NT2/D1 (cell line): ENCODE results near the gene ZNF8.

ENCODE experiments used
- DNase-seq: peaks from one replicate; pipeline ENCODE4 v3.0.0-alpha.2; 2011; ENCODE audit warnings: low read depth, low spot score
- H3K27me3 ChIP-seq: 2 replicates; pipeline ENCODE4 v1.6.0; 2011; ENCODE audit warnings: mild to moderate bottlenecking; ENCODE audit not compliant: insufficient read length, insufficient read depth
- H3K36me3 ChIP-seq: 2 replicates; pipeline ENCODE4 v1.6.1; 2011; ENCODE audit warnings: mild to moderate bottlenecking, low read length, mixed read lengths; ENCODE audit not compliant: insufficient read depth, insufficient read length
- H3K4me1 ChIP-seq: 2 replicates; pipeline ENCODE4 v1.5.1; 2011; ENCODE audit not compliant: insufficient read depth, insufficient read length
- H3K4me3 ChIP-seq: 2 replicates; pipeline ENCODE4 v1.5.1; 2011; ENCODE audit warnings: low read depth; ENCODE audit not compliant: insufficient read length
- H3K9ac ChIP-seq: 2 replicates; pipeline ENCODE4 v1.6.0; 2011; ENCODE audit warnings: low read depth; ENCODE audit not compliant: insufficient read length
- H3K9me3 ChIP-seq: 2 replicates; pipeline ENCODE4 v1.5.1; 2011; ENCODE audit warnings: mild to moderate bottlenecking, low read length; ENCODE audit not compliant: insufficient read depth
- SUZ12 ChIP-seq: IDR thresholded peaks from 2 replicates; pipeline ENCODE4 v1.6.1; 2011; ENCODE audit not compliant: insufficient read length, insufficient read depth; ENCODE audit errors: extremely low read depth
- YY1 ChIP-seq: IDR thresholded peaks from 2 replicates; pipeline ENCODE4 v1.6.1; 2011; ENCODE audit not compliant: insufficient read length, insufficient read depth
- ZNF274 ChIP-seq: IDR thresholded peaks from 2 replicates; pipeline ENCODE4 v1.6.1; 2011; ENCODE audit warnings: mild to moderate bottlenecking, low read depth, low read length

ZNF8 gene

GRCh38 chr19:58277197-58277596 lies 1.6 kb upstream of the ZNF8 start:
- Histone ChIP-seq H3K27me3 (no peaks in the 10 kb centered on the region), H3K9ac (no peak overlapping the region), H3K4me1 (no peaks in the 10 kb centered on the region), H3K4me3 (no peak overlapping the region), H3K9me3 (0 out of 2 replicates have a peak, but pooled peaks cover 5% of the 10 kb centered on the region), H3K36me3 (peaks cover 36% of the 10 kb centered on the region)
- DNase-seq = no peak
- no peak for TF ChIP-seq YY1
- TF ChIP-seq ZNF274 = no peak
- TF ChIP-seq SUZ12 = no peak

DNA sequence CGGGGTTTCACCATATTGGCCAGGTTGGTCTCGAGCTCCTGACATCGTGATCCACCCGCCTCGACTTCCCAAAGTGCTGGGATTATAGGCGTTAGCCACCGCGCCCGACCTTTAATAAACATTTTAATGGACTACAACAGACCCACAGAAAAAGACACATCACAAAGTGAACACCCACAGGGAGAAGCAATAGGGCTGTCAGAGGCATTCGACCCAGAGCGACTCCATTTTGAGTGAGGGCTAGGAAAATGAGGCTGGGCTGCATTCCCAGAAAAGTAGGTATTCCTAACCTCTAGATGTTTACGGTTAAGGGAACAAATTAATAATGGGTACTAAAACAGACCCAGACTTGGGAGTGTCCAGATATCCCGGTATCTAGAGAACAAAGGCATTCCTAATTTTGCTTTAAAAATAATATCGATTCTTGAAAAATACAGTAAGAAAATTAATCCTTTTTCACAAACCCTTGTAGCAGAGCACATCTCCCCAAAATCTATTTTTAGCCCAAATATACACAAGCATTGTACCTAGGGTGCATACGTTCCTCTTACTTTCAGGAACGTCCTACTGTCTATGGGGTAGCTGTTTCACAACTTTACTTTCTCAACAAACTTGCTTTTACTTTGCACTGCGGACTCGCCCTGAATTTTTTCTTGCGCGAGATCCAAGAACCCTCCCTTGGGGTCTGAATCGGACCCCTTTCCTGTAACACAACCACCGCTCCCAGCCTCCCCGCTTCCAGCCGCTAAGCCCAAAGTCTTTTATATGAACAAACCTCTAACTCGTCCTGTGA lies 811 bp upstream of the ZNF8 start:
- H3K36me3 ChIP-seq = peaks cover 38% of the 10 kb centered on the region
- no peaks in the 10 kb centered on the region for H3K27me3 ChIP-seq
- TF ChIP-seq YY1 (no peak), ZNF274 (no peak), SUZ12 (no peak)
- H3K9ac ChIP-seq = peak overlapping the region; percentile 87
- peak overlapping the region; percentile 89 for H3K4me3 ChIP-seq
- H3K4me1 ChIP-seq = no peaks in the 10 kb centered on the region
- no peak for DNase-seq
- 0 out of 2 replicates have a peak, but pooled peaks cover 5% of the 10 kb centered on the region for H3K9me3 ChIP-seq

GRCh38 chr19:58279042-58279924 lies 528 bp downstream of the ZNF8 start:
- DNase-seq = peak; percentile 15
- peaks cover 37% of the 10 kb centered on the region for H3K36me3 ChIP-seq
- peak overlapping the region; percentile 89 for H3K4me3 ChIP-seq
- no peaks in the 10 kb centered on the region for H3K4me1 ChIP-seq
- H3K27me3 ChIP-seq = no peaks in the 10 kb centered on the region
- 0 out of 2 replicates have a peak, but pooled peaks cover 3% of the 10 kb centered on the region for H3K9me3 ChIP-seq
- H3K9ac ChIP-seq = peak overlapping the region; percentile 94
- TF ChIP-seq ZNF274 (no peak), YY1 (no peak), SUZ12 (no peak)

DNA sequence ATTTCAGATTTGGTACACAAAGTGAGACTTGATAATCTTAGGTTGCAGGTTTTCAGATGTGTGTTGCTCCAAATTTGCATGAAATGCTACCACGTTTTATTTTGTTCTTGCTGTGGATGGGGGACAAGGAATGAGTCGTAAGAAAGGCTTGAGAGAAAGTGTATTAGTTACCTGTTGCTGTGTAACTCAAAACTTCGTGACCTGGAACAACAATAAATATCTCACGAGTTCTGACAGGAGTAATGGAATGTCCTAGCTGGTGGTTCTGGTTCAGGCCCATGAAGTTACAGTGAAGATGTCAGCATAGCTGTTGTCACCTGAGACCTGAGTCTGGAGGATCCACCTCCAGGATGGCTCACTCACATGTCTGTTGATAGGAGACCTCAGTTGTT lies 1.2 kb downstream of the ZNF8 start:
- no peaks in the 10 kb centered on the region for H3K27me3 ChIP-seq
- peak overlapping the region; percentile 89 for H3K4me3 ChIP-seq
- no peak for DNase-seq
- H3K9me3 ChIP-seq = no peaks in the 10 kb centered on the region
- H3K4me1 ChIP-seq = no peaks in the 10 kb centered on the region
- no peak for TF ChIP-seq SUZ12
- TF ChIP-seq YY1 = no peak
- TF ChIP-seq ZNF274 = no peak
- H3K36me3 ChIP-seq = peaks cover 37% of the 10 kb centered on the region
- peak overlapping the region; percentile 53 for H3K9ac ChIP-seq

GRCh38 chr19:58284199-58284598 lies 5.4 kb downstream of the ZNF8 start:
- no peaks in the 10 kb centered on the region for H3K9me3 ChIP-seq
- no peaks in the 10 kb centered on the region for H3K27me3 ChIP-seq
- no peak for DNase-seq
- no peaks in the 10 kb centered on the region for H3K4me1 ChIP-seq
- H3K9ac ChIP-seq = no peak overlapping the region
- no peak overlapping the region for H3K4me3 ChIP-seq
- TF ChIP-seq YY1 = no peak
- TF ChIP-seq ZNF274 = no peak
- no peak for TF ChIP-seq SUZ12
- peaks cover 65% of the 10 kb centered on the region for H3K36me3 ChIP-seq

GRCh38 chr19:58291943-58292342 lies 13.2 kb downstream of the ZNF8 start:
- no peak for DNase-seq
- TF ChIP-seq SUZ12 (no peak), YY1 (no peak), ZNF274 (no peak)
- no peaks in the 10 kb centered on the region for H3K4me1 ChIP-seq
- no peak overlapping the region for H3K4me3 ChIP-seq
- no peaks in the 10 kb centered on the region for H3K27me3 ChIP-seq
- H3K9me3 ChIP-seq = peaks cover 21% of the 10 kb centered on the region
- no peak overlapping the region for H3K9ac ChIP-seq
- H3K36me3 ChIP-seq = peaks cover 85% of the 10 kb centered on the region

DNA sequence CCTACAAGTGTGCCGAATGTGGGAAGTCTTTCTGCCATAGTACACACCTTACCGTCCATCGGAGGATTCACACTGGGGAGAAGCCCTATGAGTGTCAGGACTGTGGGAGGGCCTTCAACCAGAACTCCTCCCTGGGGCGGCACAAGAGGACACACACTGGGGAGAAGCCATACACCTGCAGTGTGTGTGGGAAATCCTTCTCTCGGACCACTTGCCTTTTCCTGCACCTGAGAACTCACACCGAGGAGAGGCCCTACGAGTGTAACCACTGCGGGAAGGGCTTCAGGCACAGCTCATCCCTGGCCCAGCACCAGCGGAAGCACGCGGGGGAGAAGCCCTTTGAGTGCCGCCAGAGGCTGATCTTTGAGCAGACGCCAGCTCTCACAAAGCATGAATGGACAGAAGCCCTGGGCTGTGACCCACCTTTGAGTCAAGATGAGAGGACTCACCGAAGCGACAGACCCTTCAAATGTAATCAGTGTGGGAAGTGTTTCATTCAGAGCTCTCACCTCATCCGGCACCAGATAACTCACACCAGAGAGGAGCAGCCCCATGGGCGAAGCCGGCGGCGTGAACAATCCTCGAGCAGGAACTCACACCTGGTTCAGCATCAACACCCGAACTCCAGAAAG lies 16.1 kb downstream of the ZNF8 start:
- no peak overlapping the region for H3K9ac ChIP-seq
- H3K4me3 ChIP-seq = no peak overlapping the region
- no peaks in the 10 kb centered on the region for H3K4me1 ChIP-seq
- peaks cover 76% of the 10 kb centered on the region for H3K36me3 ChIP-seq
- DNase-seq = no peak
- peaks cover 21% of the 10 kb centered on the region for H3K9me3 ChIP-seq
- no peaks in the 10 kb centered on the region for H3K27me3 ChIP-seq
- TF ChIP-seq SUZ12 (no peak), ZNF274 (peak; percentile 51; the same call in 1 of the 2 replicates), YY1 (no peak)
